B cell (primary cell): ENCODE results near the gene PSMG4.

Experiments used
- CTCF ChIP-seq: fragments of 200-600 bp; IDR thresholded peaks from one replicate; pipeline ENCODE4 v1.8.0; 2022; ENCODE audit warnings: antibody characterized with exemption, mild to moderate bottlenecking
- EZH2 ChIP-seq: IDR thresholded peaks from 2 replicates; pipeline ENCODE4 v1.6.1; 2012; ENCODE audit warnings: borderline replicate concordance, low read depth, mild to moderate bottlenecking, moderate library complexity, low read length; ENCODE audit not compliant: insufficient read depth, poor library complexity, severe bottlenecking

- TF ChIP-seq CTCF: no peak
- TF ChIP-seq EZH2: no peak
Measured at GRCh38 chr6:3245216-3245615, 13.5 kb upstream of the PSMG4 start.
